Vagina (tissue), 2 donors: ENCODE results near the gene INPP5J. TPM values are rescaled to one million over a fixed set of nuclear protein-coding genes. Genes with fewer than 3 reads are reported as not detected.

Experiments used
- DNase-seq, 2 donors: peaks; one replicate each; pipeline ENCODE4 v3.0.0-alpha.2; 2017; ENCODE audit errors: extremely low spot score in 2 of 2
- H3K27ac ChIP-seq: fragments of 200-600 bp; sonication (generic); one replicate; pipeline ENCODE4 v1.5.1; 2019
- H3K27me3 ChIP-seq: fragments of 200-600 bp; sonication (generic); one replicate; pipeline ENCODE4 v1.5.1; 2019
- H3K36me3 ChIP-seq, 2 donors: fragments of 200-600 bp; sonication (generic); one replicate each; pipeline ENCODE4 v1.5.1; 2017 to 2019
- H3K4me1 ChIP-seq: fragments of 200-600 bp; sonication (generic); one replicate; pipeline ENCODE4 v1.5.1; 2019
- H3K4me3 ChIP-seq, 2 donors: fragments of 200-600 bp; sonication (generic); 1 replicate in 1 of 2; 2 replicates in 1 of 2; pipeline ENCODE4 v1.5.1; 2016 to 2019
- H3K9me3 ChIP-seq: fragments of 200-600 bp; sonication (generic); one replicate; pipeline ENCODE4 v1.5.1; 2019
- POLR2A ChIP-seq, 2 donors: fragments of 450-650 bp; IDR thresholded peaks; one replicate each; pipeline ENCODE4 v1.6.1; 2017; ENCODE audit warnings: antibody characterized with exemption in 2 of 2, mild to moderate bottlenecking in 2 of 2, moderate library complexity in 2 of 2
- POLR2AphosphoS5 ChIP-seq, 2 donors: sonication (generic); formaldehyde crosslinking; IDR thresholded peaks; one replicate each; pipeline ENCODE4 v1.9.0; 2017; ENCODE audit warnings: antibody characterized with exemption in 2 of 2, mild to moderate bottlenecking in 2 of 2, low read depth in 1 of 2; ENCODE audit not compliant: insufficient read depth in 1 of 2
- intact Hi-C: fragments of 100-400 bp; cut with DNase I; formaldehyde crosslinking; loops from one replicate; pipeline ENCODE4 v1.15.1; 2023
- total RNA-seq: library from RNA; depleted of rRNA; stranded (reverse); fragments of >200 nt; gene quantifications from one replicate; pipeline ENCODE4 v1.2.3, GENCODE V29; 2016
- TF ChIP-seq, protein P1 (sequence below), 3 experiments: fragments of 450-650 bp in 2 of 3; fragments of 200-600 bp in 1 of 3; sonication (generic) in 1 of 3; IDR thresholded peaks; one replicate each; pipeline ENCODE4 v1.5.1; 2017 to 2019; ENCODE audit warnings: antibody characterized with exemption in 3 of 3, mild to moderate bottlenecking in 2 of 3, moderate library complexity in 2 of 3

The INPP5J gene
- total RNA-seq, 1 donor from 2014 or later: 5.9 TPM

GRCh38 chr22:31133911-31134310, 11.1 kb downstream of the INPP5J start:
- no peaks in the 10 kb centered on the region for H3K9me3 ChIP-seq
- no peaks in the 10 kb centered on the region for H3K36me3 ChIP-seq
- H3K4me3 ChIP-seq: no peak overlapping the region
- H3K27me3 ChIP-seq: no peaks in the 10 kb centered on the region
- DNase-seq: no peak
- intact Hi-C loops: no loop called here
- no peak overlapping the region for H3K27ac ChIP-seq
- H3K4me1 ChIP-seq: no peaks in the 10 kb centered on the region
- TF ChIP-seq POLR2AphosphoS5 (IDR thresholded peaks at IDR 0.05; ENCODE audit: insufficient read depth in 1 of 2, low read depth in 1 of 2) (no peak), POLR2A (IDR thresholded peaks at IDR 0.05) (no peak)
- TF ChIP-seq, protein P1, sequence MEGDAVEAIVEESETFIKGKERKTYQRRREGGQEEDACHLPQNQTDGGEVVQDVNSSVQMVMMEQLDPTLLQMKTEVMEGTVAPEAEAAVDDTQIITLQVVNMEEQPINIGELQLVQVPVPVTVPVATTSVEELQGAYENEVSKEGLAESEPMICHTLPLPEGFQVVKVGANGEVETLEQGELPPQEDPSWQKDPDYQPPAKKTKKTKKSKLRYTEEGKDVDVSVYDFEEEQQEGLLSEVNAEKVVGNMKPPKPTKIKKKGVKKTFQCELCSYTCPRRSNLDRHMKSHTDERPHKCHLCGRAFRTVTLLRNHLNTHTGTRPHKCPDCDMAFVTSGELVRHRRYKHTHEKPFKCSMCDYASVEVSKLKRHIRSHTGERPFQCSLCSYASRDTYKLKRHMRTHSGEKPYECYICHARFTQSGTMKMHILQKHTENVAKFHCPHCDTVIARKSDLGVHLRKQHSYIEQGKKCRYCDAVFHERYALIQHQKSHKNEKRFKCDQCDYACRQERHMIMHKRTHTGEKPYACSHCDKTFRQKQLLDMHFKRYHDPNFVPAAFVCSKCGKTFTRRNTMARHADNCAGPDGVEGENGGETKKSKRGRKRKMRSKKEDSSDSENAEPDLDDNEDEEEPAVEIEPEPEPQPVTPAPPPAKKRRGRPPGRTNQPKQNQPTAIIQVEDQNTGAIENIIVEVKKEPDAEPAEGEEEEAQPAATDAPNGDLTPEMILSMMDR (IDR thresholded peaks at IDR 0.05): no peak

DNA sequence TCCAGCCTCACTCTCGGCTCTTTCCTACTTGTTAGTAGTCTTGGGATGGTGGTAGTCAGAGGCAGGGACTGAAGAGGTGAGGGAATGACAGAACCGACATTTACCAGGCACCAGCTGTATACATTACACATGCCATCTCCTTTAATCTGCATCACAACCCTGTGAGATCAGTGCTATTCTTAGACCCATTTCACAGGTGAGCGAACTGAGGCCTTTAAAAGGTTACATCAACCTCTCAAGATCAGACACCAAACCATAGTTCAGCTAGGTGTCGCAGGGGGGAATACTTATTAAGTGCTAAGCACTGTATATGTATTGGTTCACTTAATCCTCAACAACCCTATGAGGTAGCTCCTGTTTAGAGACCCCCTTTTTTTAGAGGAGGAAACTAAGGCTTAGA, 11.9 kb downstream of the INPP5J start:
- H3K4me1 ChIP-seq: no peaks in the 10 kb centered on the region
- TF ChIP-seq POLR2A (IDR thresholded peaks at IDR 0.05) (no peak), POLR2AphosphoS5 (IDR thresholded peaks at IDR 0.05; ENCODE audit: insufficient read depth in 1 of 2, low read depth in 1 of 2) (no peak)
- TF ChIP-seq, protein P1 (IDR thresholded peaks at IDR 0.05): no peak
- no peaks in the 10 kb centered on the region for H3K36me3 ChIP-seq
- H3K9me3 ChIP-seq: no peaks in the 10 kb centered on the region
- DNase-seq: no peak
- no peaks in the 10 kb centered on the region for H3K27me3 ChIP-seq
- H3K27ac ChIP-seq: no peak overlapping the region
- intact Hi-C loops: no loop called here
- no peak overlapping the region for H3K4me3 ChIP-seq

DNA sequence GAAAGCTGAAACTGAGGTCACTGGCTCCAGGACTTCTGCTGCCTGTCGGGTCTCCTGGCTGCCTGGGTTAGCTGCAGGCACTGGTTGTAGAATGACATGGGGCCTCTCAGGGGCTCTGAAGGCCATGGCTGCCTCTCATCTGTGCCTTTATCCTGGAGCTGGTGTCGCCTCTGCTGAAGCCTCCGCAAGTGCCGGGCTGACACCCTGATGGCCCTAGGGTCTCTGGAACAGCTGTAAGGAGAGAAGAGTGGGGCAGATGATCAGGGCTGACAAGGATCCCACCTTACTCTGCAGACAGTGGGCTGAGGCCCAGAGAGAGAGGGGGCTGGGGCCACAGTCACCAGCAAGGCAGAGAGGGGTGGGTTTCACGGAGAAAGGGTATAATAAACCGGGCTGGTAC, 12.9 kb downstream of the INPP5J start:
- no peaks in the 10 kb centered on the region for H3K27me3 ChIP-seq
- no peak overlapping the region for H3K4me3 ChIP-seq
- no peak for DNase-seq
- H3K36me3 ChIP-seq: no peaks in the 10 kb centered on the region
- H3K4me1 ChIP-seq: no peaks in the 10 kb centered on the region
- intact Hi-C loops: no loop called here
- no peaks in the 10 kb centered on the region for H3K9me3 ChIP-seq
- TF ChIP-seq POLR2A (IDR thresholded peaks at IDR 0.05) (no peak), POLR2AphosphoS5 (IDR thresholded peaks at IDR 0.05; ENCODE audit: insufficient read depth in 1 of 2, low read depth in 1 of 2) (no peak)
- TF ChIP-seq, protein P1 (IDR thresholded peaks at IDR 0.05): no peak
- H3K27ac ChIP-seq: no peak overlapping the region

GRCh38 chr22:31136155-31136554, 13.4 kb downstream of the INPP5J start:
- H3K27ac ChIP-seq: no peak overlapping the region
- no peaks in the 10 kb centered on the region for H3K36me3 ChIP-seq
- TF ChIP-seq, protein P1 (IDR thresholded peaks at IDR 0.05): no peak
- TF ChIP-seq POLR2A (IDR thresholded peaks at IDR 0.05) (no peak), POLR2AphosphoS5 (IDR thresholded peaks at IDR 0.05; ENCODE audit: insufficient read depth in 1 of 2, low read depth in 1 of 2) (no peak)
- intact Hi-C loops: no loop called here
- no peaks in the 10 kb centered on the region for H3K27me3 ChIP-seq
- H3K4me1 ChIP-seq: peaks cover 2% of the 10 kb centered on the region
- H3K9me3 ChIP-seq: no peaks in the 10 kb centered on the region
- no peak for DNase-seq
- no peak overlapping the region for H3K4me3 ChIP-seq

- Histone ChIP-seq H3K36me3 (no peaks in the 10 kb centered on the region), H3K4me1 (peaks cover 8% of the 10 kb centered on the region), H3K4me3 (no peak overlapping the region), H3K27ac (no peak overlapping the region), H3K9me3 (no peaks in the 10 kb centered on the region), H3K27me3 (no peaks in the 10 kb centered on the region)
- intact Hi-C loops: no loop called here
- TF ChIP-seq POLR2AphosphoS5 (IDR thresholded peaks at IDR 0.05; ENCODE audit: insufficient read depth in 1 of 2, low read depth in 1 of 2) (no peak), POLR2A (IDR thresholded peaks at IDR 0.05) (no peak)
- TF ChIP-seq, protein P1 (IDR thresholded peaks at IDR 0.05): no peak
- no peak for DNase-seq
These were observed 13.9 kb downstream of the INPP5J start for GRCh38 chr22:31136711-31137110.
